Left forelimb (tissue), 1 donor: ENCODE results near the gene PTPRN.
"Not testable (repeated sequence)": the region's sequence is repeated elsewhere in the genome, so short reads cannot be mapped to it uniquely, and the experiment has no call there.

Experiments
- DNase-seq: peaks from one replicate; pipeline ENCODE4 v3.0.0-alpha.2; 2018; ENCODE audit warnings: low spot score

Gene PTPRN

DNA sequence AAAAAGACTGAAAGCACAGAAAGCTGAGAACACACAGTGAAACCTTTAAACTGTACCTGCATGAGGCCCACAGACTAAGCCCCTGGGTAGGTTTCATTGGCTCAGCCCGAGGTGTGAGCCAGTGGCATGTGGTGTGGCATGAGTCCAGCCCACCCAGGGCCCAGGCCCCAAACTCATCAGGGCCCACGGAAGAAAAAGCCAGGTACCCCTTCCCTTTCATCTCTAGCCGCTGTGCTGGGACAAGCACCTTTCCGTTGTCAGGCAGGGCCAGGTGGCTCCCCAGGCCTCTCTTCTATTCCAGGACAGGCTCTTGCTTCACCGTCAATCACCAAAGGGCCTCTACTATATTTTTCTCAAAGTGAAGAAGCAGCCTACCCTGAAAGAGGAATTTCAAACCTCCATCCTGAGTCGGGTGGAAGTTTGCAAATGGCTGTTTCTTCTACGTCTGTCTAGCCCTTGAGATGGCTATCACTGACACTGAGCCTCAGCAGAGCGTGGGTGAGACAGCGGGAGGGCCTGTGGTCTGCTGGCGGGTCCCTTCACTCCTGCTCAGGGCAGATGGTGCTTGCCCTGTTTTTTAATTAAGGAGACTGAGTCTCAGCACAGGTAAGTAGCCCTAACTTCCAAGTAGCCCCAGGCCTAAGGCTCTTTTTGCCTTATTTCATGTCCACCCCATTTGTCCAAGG, 21.5 kb downstream of the PTPRN start:
- peak; percentile 61 for DNase-seq

DNA sequence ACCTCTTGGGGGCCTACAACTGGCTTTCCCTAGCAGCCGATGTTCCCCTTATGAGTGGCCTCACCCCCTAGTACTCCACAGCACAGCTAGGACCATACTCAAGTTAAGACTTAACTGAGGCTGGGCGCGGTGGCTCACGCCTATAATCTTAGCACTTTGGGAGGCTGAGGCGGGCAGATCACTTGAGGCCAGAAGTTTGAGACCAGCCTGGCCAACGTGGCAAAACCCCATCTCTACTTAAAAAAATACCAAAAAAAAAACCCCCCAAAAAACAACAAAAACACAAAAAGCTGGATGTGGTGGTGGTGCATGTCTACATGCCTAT, 22.1 kb downstream of the PTPRN start:
- DNase-seq: not testable (repeated sequence)

DNA sequence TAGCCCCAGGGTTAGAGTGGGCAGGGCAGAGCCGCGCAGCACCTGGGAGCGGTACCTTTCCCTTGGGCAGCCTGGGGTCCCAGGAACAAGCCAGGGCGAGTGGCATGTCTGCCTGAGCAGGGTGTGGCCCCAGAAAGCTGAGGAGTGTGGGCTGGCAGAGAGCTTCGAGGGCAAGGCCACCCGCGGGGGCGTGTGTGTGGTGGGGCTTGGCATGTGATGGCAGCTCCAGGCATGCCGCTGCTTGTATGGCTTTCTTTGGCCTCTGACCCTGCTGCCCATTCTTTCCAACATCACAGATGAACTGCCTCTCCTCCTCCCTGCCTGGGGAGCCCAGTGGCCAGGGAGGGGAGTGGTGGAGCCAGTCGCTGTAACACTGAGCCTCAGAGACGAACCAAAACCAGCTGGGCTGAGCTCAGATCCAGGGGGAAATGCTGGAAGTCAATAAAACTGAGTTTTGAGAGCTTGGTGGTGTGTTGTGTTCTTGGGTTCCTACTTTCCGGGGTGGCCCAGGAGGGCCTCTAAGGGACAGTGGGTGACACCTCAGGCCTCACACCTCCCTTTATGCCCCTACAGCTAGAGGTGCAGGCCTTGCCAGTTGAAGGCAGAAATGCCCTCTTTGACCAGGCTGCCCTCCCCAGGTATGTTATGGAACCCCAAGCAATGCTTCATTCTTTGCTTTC, 22.6 kb downstream of the PTPRN start:
- DNase-seq: peak; percentile 64

DNA sequence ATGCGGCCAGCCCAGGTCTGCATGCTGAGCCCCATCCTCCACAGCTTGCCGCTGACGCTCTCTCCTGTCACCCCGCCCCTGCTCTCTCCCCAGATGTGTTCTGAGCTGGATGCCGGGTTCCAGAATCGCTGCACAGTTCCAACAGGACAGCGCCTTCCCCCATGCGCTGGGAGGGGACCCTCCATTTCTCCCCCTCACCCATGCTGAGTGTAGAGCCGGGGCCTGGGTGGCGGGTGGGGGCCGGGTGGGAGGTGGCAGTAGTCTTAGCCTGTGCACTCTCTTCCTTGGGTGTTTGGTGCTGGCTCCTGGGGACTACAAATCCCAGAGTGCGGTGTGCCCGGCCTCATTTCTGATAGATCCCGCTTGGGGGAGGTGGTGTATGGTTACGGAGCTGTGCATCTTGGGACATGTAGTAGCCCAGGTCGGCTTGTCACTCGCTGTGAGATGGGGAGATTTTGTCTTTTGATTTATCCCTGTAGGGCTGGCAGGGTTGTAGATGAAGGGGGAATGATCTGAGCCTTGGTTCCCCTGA, 23.2 kb downstream of the PTPRN start:
- no peak for DNase-seq

DNA sequence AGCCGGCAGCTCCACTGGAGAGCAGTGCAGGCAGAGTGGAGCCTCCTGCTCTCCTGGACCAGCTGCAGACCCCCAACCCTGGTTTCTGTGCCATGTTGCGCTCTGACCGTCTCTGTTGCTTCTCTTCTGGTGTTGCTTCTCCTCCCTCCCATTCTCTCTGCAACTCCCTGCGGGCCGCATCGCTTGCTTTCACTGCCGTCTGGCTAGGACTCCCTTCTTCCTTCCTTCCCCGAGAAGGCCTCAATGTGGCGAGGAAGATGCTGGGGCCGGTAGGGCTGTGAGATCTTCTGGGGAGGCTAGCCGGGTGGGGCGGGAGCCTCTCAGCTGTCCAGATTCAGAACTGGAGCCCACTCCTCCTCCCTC, 23.8 kb downstream of the PTPRN start:
- no peak for DNase-seq

DNA sequence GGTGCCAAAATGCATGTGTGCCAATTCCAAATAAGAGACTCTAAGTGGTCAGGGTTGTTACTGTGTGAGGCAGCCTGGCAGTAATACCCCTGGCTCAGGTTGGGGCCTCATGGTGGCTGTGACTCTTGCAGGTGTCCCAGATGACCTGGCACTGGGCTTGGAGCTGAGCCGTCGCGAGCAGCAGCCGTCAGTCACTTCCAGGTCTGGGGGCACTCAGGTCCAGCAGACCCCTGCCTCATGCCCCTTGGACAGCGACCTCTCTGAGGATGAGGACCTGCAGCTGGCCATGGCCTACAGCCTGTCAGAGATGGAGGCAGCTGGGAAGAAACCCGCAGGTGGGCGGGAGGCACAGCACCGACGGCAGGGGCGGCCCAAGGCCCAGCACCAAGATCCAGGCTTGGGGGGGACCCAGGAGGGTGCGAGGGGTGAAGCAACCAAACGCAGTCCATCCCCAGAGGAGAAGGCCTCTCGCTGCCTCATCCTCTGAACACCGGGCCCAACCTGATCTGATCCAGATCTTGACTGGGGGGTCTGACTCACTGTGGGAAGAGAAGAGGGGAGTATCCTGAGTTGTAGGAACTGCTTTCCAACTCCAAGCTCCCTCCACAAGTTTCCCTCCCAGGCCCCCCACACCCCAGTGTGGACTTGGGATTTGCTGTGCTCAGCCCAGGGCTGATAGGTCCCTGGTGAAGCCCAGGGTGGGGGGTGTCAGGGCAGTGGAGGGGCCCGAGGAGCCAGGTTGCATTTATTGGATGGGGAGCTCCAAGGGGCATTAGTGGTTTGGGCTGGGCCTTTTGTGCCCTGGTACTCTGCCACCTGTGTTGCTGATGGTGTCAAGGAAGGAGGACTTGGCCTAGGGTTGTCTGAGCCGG, 24.5 kb downstream of the PTPRN start:
- no peak for DNase-seq

DNA sequence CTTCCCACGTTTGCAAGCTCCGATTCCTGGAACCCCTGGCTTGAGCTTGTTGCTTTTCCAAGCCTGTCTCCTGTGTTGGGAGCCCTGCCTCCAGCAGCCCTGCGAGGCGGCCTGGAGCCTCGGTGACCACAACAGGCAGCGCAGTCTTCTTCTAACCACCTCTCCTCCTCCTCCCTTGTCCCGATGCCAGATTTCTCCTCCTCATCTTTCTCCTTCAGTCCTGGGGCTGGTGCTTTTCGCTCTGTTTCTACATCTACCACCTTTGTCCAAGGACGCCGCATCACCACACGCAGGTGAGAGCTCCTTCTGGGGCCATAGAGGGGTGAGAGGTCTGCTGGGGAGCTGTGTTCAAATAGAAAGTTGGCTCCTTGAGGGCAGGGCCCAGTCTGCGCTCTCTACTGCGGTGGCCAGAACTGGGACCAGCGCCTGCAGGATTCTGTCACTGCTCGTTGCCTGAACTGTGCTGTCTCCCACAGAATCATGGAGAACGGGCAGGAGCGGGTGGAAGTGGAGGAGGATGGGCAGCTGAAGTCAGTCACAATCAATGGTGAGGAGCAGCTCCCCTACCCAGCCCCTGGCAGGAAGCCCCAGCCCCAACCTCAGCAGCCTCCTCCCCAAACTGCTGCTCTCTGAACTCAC, 26.1 kb downstream of the PTPRN start:
- no peak for DNase-seq

DNA sequence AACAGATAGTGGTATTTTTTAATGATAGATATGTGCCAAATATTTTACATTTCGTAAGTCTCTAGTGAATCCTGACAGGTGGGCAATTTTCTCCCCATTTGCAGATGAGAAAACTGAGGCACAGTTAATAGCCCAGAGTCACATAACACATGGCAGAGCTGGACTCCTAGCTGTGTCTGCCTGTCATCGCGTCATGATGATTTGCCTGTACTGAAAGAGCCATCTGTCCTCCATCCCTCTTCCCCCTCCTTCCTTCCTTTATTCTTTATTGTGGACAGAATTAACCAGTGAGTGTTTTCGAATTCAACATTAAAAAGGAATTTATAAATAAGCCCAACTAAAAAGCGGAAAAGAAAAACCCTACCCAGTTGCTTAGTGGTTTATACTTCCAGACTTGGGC, 26.8 kb downstream of the PTPRN start:
- no peak for DNase-seq

DNA sequence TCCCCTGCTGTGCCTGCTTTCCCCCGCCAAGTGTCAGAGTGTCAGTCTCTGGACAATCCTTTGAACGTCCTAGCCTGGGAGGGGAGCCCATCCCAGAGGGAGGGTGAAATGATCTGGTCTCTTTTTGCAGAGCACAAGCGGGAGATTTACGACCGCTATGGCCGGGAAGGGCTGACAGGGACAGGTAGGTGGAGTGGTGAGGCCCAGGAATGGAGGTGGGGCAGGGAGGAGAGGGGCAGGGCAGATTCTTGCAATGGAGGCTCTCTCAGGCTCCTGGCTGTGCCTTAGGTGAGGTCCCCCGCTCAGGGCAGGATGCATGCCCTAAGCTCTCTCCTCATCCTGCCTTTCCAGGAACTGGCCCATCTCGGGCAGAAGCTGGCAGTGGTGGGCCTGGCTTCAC, 27.6 kb downstream of the PTPRN start:
- no peak for DNase-seq

DNA sequence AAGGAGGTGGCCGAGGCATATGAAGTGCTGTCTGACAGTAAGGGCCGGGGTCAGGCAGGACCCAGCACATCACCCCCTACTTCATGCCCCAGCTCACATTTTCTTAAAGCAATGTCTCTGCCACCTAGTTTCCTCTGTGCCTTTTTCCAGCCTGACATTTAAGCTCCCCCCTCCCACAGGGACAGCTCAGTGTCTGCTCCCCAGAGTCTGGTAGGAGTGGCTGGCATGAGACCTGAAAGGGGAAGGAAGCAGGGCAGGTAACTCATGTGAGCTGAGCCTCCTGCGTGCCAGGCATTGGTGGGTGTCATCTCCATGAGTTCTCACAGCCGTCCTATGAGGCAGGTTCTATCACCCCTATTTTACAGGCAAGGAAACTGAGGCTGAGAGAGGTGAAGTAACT, 28.6 kb downstream of the PTPRN start:
- no peak for DNase-seq

DNA sequence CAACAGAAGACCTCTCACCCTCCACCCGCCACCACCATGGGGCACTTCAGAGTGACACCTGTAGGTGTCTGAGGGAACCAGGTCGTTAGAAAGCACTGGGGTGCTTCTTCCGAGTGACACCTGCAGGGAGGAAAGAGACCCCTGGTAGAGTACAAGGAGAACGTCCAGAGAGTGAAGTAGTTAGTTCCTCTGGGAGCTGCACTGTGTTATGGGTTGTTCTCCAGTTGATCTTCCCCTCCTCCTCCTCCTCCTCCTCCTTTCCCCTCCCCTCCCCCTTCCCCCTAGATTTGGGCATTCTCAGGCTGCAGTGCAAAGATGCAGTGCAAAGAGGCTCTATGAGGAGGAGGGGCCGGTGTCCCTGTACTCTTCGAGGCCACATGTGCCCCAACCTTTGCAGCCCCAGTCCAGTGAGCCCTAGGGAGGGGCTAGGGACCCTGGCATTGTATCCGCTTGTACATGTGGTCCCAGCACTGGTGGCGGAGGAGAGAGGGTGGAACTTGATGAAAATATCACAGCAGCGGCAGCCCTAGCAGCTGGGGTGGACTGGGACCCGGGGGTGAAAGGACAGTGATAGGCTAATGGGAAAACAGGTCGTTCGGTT, 29.2 kb downstream of the PTPRN start:
- DNase-seq: peak; percentile 64

DNA sequence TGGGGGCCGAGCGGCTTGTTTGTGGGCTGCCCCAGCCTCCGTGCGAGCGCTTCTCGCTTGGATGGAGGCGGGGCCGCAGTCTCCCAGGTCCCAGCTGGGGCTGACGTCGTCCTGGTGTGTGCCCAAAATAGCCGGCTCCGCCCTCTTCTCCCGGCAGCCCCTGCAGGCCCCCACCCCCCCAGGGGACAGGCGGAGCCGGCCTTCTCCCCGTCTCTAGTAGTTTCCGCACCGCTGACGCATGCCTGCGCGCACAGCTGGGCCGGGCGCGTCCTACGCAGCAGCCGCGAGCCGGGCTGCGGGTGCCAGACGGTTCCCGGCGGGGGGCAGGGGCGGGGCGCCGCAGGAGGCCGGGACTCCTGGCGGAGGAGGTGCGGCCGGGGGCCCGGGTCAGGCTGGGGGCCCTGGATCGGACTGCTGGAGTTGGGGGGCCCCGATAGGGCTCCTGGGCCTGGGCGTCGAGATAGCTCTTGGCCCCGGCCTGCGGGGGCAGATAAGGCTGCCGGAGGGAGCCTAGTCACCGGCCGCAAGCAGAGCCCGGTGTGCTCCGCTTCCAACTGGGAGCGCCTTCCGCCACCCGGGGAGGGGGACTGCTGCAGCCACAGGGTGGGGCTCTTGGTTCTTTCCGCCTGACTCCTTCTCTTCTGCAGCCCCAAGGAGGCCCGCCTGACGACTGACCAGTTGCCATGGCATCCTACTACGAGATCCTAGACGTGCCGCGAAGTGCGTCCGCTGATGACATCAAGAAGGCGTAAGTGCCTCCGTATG, 29.9 kb downstream of the PTPRN start, which contains the start of gene DNAJB2:
Gene DNAJB2 (plus strand): TSS at position 216 of the 765 bp plus-strand sequence. CDS start 468 bp downstream, at position 684.
- peak; percentile 100 for DNase-seq

DNA sequence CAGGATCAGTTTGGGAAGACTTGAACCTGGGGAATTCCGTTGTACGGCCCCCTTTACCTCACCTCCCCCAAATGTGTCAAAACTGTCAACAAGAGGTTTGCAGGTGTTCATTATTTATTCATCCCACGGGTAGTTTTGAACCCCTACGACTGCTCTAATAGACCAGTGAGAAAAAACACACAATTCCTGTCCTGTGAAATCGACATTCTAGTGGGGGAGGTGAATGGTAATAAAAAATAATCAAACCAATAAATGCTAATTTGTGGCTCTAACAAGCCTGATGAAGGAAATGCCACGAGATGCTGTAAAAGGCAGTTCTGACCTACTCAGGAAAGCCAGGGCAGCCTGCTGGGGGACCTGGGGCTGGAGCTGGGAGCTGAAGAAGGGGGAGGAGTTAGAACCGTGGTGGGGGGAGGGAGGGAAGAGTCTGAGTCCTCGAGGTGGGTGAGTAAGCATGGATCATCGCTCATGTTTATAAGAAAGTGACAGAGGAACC, 30.5 kb downstream of the PTPRN start:
- DNase-seq: no peak

DNA sequence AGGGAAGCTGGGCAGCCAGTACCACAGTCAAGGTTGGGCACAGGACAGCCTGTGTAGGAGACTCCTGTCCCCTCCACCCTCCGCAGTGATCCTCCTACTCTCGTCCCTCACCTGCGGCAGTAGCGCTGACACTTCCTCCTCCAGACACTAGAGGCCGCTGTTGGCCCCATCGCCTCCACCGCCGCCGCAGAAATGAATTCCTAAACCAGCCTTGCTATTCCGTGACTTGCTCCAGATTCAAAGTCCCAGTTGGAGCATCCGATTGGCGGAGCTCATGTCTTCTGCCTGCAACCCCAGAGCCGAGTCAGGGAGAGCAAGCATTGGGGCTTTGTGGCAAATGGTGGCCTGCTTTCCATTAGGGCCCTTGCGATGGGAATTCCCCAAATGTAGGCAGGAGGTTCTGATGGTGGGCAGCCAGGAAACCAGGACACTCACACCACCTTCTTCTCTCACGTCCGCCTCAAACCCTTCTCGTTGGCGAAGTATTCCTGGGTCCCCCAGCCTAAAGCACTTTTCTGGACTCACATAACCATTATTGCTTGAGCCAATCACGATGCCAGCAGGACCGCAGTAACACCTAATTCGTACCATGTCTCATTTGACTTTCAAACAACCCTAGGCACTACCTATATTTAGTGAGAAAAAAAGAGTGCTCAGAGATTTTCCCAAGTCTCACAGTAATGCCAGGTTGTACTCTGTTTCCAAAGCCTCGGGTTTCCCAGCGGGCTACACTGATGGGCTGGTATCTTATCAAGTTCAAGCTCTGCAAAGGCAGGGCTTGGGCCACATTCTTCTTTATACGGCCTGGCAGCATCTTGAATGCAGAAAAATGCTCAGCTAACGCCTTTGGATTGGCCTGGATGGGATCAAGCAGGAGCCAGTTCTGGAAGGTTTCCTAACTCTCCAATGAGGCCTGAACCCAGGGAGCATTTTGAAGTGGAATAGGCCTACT, 31.2 kb downstream of the PTPRN start:
- peak; percentile 87 for DNase-seq

DNA sequence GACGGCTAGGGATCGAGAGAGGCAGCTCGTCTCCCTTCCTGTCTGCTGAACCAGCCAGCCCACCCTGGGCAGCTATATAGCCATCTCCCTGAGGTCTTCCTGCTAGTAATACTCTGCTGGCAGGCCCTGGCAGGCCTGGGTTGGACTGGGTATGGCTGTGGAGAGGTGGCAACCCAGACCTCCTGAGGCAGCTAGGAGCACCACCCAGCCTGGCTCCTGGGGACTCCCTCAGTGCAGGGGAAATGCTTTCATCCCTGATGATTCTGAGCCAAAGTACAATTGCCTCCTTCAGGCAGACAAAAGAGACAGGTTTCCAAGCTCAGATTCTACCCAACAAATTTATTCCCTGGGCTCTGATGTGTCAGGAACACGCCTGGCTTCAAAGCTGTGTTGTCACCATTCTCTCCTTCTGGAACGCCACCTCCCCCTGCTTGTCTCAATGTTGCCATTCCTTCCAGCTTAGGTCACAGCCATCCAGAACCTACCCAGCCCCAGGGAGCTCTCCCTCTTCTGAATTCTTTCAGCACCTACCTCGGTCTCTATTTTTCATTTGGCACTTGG, 34.8 kb downstream of the PTPRN start:
- no peak for DNase-seq

DNA sequence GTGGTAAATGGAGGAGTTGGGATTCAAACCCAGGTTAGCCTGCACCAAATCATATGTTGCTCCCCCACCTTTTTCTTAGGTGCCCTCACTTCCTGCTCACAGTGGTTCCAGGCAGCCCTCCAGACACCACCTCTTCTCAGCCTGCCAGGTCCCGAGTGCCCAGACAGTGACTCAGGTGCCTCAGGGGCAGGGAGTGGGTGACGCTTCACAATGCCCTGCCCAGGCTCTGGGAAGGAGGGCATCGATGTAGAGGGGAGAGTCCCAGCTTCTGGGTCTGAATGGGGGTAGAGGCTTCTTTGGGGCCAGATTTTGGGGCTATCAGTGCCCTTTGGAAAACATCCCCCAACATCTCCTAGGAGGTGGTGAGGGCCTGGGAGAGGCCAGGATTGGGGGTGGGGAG, 35.3 kb downstream of the PTPRN start:
- DNase-seq: no peak

DNA sequence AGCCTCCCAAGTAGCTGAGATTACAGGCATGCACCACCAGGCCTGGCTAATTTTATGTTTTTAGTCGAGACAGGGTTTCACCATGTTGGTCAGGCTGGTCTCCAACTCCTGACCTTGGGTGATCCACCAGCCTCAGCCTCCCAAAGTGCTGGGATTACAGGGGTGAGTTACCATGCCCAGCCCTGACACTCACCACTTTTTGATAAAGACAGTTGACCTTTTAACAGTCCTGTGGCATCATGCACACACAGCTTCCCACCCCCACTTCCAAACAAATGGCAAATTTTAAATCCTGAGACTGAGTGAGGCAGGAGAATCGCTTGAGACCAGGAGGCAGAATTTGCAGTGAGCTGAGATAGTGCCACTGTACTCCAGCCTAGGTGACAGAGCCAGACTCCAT, 36.2 kb downstream of the PTPRN start:
- DNase-seq: no peak

DNA sequence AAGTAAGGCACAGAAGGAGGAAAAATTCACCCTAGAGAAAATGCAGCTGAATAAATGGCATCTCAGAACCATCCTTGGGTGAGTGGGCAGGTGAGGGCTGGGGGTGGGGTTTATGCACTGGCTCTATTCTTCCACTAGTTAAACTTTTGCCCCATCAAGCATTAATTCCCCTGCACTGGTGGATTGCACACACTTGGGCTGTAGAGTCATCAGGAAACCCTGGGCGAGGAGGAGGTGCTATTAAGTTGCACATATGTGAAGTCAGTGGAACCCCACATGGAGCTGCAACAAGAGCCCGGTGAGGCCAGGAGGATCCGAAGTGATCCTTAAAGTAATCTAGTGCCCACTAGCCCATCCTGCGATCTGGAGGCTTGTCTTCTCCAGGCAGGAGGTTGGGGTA, 36.8 kb downstream of the PTPRN start:
- no peak for DNase-seq

DNA sequence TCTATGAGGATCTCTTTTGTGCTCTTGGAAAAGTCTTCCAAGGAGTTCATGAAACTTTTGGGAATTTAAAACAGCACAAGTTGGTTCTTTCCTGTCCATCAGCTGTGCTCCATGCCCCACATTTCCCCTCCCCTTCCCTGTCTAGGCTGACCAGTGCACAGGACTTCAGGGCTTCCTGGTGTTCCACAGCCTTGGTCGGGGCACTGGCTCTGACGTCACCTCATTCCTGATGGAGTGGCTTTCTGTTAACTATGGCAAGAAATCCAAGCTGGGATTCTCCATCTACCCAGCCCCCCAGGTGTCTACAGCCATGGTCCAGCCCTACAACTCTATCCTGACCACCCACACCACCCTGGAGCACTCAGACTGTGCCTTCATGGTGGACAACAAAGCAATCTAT, 38.2 kb downstream of the PTPRN start:
- DNase-seq: no peak

DNA sequence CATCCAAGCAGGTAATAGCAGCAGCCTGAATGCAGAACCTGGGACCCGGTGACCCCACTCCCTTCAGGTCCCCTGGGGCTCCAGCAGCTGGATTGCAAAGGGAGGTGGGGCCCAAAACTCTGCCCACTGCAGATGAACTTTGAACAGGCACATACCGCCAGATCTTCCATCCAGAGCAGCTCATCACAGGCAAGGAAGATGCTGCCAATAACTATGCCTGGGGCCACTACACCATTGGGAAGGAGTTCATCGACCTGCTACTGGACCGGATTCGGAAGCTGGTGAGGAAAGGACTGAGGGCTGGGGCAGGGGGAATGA, 39.2 kb downstream of the PTPRN start:
- no peak for DNase-seq
